AG10803 (cell line): Measurements from ENCODE around the gene COL11A2.

Experiments used
- DNase-seq: peaks from one replicate; pipeline ENCODE4 v3.0.0; 2010; ENCODE audit warnings: low read depth
- H3K4me3 ChIP-seq: 2 replicates; pipeline ENCODE4 v1.5.1; 2011; ENCODE audit warnings: mild to moderate bottlenecking, low read length, control low read depth
- TF ChIP-seq, protein P1 (sequence below): conservative IDR thresholded peaks from 2 replicates; pipeline ENCODE4 v1.5.1; 2011; ENCODE audit warnings: mild to moderate bottlenecking, low read length, control low read depth, inconsistent platforms

Gene COL11A2

DNA sequence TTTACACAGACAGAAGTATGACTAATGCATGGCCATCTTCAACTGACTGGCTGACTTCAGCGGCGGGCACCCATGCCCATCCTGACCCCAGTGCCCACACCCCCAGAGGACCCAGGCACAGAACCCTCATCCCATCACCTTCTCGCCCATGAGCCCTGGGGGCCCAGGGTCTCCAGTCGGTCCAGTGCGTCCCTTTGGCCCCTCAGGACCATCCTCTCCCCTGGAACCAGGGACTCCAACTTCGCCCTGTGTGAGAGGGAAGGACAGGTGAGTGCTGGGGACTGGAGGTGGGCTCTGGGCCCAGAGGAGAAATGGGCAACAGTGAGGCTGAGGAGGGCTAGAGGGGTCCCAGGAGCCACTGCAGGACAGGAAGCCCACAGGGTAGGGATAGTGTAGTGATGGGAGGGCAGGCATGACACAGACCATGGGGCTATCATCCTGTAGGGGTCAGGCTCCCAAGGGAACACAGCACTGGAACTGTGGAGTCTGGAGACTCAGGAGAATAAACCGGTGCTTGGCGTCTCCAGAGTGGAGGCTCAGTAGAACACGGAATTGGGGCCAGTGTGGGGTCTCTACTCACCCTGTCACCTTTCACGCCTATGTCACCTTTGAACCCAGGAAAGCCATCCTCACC, 16.7 kb downstream of the COL11A2 start:
- H3K4me3 ChIP-seq, result no peak overlapping the region
- no peak for DNase-seq
- TF ChIP-seq, protein P1, sequence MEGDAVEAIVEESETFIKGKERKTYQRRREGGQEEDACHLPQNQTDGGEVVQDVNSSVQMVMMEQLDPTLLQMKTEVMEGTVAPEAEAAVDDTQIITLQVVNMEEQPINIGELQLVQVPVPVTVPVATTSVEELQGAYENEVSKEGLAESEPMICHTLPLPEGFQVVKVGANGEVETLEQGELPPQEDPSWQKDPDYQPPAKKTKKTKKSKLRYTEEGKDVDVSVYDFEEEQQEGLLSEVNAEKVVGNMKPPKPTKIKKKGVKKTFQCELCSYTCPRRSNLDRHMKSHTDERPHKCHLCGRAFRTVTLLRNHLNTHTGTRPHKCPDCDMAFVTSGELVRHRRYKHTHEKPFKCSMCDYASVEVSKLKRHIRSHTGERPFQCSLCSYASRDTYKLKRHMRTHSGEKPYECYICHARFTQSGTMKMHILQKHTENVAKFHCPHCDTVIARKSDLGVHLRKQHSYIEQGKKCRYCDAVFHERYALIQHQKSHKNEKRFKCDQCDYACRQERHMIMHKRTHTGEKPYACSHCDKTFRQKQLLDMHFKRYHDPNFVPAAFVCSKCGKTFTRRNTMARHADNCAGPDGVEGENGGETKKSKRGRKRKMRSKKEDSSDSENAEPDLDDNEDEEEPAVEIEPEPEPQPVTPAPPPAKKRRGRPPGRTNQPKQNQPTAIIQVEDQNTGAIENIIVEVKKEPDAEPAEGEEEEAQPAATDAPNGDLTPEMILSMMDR, result no peak; the same call in 1 of the 2 replicates

DNA sequence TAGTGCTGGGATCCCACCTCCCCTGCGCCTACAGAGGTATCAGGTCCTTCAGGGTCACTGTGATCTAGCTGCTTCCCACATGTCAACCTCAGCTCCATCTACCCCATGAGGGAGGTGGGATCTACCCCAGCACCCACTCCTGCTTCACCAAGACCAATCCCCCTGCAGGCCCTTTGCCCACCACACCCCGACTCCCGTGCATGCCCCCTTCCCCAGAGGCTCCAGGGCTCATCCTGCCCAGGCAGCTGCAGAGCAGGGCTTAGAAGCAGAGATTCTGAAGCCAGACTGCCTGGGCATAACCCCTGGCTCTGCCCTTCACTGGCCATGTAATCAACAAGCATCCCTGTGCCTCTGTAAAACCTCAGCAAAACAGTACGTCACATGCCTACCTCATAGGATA, 17.5 kb downstream of the COL11A2 start:
- H3K4me3 ChIP-seq, result no peak overlapping the region
- no peak for DNase-seq
- TF ChIP-seq, protein P1, result no peak

DNA sequence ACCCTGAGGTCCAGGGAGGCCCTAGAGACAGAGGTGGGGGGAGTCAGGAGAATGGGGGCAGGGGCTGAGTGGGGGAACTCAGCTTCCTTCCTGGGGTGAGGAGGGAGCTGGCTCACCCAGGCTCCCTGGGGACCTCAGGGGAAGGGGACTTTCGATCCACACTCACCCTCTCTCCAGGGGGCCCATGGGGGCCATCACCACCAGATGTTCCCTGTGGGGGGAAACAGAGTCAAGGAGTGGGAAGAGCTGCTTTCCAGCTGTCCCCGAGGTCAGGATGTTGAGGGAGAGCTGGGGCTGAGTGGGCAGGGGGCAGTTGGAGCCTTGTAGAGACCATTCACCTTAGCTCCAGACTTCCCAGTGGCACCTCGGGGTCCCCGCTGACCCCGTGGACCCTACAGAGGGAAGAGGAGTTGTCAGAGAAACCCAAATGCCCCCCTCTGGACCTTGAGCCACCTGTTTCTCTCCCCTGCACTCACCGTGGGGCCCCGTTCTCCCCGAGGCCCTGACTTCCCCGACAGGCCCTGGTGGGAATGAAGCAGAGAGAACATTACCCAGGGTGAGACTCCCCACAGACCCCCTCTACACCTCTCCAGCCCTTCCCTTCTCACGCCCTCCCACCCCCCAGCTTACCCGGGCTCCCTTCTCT, 18.6 kb downstream of the COL11A2 start:
- TF ChIP-seq, protein P1, result no peak
- no peak overlapping the region for H3K4me3 ChIP-seq
- no peak for DNase-seq

DNA sequence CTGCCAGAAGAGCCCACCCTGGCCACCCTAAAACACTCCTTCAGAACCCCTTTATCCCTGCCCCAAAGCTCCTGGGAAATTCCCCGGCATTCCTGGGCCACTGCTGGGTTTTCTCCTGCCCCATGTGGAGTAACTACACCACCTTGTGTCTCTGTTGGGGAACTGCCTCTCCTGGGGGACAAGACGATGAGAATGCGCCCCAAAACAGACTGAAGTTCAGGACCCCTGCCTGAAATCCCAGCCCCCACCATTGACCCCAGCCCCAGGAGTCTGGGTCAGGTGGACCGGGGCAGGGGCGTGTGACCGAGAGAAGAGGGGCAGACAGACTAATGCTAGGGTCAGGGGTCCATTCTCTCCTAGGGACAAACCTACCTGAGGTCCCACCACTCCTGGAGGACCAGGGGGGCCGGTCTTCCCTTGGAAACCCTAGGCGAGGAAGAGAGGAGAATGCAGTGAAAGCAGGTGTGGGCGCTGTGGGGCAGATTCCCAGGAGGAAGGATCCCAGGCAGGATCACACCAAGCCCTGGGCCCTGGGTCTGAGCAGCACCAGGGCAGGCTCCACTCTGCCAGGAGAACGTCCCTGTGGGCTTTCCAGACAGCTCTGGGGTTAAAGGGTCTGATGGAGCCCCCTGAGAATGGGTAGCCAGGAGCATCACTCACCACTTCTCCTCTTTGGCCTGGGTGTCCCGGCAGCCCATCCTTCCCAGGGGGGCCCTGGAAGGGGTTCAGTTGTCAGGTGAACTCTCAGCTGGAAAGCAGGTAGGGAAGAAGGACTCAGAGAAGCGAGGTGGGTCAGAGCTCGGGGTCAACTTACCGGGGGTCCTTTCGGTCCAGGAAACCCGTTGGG, 19.4 kb downstream of the COL11A2 start:
- peak; percentile 41 for DNase-seq
- TF ChIP-seq, protein P1, result peak; percentile 83
- no peak overlapping the region for H3K4me3 ChIP-seq

DNA sequence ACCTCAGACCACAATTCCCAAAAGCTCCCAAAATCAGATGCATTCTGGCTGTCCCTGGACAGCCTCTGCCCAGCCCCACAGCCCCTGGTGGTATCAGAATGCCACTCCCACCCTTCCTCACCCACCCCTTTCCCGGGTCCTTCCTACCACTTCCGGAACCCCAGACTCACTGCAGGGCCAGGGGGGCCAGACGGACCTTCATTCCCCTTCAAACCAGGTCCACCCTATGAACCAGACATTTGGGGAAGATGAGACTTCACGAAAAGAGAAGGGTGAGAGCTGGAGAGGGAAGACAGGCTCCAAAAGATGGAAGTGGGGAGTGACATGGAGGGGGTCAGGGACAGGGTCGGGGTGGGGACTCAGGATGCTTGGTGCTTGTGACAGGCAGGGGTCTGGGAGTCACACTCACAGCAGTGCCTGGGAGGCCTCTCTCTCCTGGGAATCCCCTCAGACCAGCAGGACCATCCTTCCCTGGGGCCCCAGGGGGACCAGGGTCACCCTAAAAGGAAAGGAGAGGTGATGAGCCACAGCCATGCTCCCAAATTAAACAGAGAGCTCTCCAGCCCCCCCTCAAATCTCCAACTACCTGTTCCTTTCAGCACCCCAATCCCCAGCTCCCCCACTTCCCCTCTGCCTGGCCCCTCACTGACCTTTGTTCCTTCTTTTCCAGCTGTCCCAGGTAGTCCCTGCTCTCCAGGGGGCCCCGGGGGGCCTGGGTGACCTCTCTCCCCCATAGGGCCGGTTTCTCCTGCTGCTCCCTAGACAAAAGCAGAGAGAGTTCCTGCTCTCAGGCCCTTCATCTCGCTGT, 20.2 kb downstream of the COL11A2 start:
- TF ChIP-seq, protein P1, result no peak
- no peak overlapping the region for H3K4me3 ChIP-seq
- no peak for DNase-seq

DNA sequence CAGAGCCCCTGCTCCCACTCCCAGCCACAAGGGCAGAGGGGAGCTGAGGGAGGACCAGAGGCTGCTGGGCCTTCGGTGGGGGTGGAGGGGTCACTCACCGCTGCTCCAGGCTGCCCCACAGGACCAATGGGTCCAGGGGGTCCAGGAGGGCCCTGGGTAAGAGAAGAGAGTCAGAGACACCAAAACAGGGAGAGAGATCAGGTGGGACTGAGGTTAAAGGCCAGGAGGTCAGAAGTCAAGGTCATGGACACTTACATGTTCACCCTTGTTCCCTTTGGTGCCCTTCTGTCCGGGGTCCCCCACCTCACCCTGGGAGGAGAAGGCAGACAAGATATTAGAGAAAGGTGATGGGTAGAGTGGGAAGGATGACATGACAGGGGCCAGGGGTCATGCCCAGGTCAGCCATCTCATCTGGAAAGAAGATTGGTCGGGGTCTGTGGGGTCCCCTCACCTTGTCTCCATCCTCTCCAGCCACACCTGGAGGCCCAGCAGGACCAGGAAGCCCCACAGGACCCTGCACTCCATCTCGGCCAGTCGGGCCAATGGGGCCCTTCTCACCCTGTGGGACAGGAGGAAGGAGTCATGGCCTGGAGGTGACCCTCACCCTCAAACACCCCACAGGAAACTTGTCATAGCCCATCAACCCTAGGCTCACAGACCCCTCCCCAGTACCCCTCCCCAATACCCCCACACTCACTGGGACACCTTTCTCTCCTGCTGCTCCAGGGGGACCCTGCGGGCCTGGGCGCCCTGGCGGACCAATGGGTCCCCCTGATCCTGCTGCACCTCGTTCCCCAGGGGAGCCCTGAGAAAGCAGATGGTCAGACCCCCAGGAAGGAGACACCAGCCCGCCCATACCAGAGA, 21.0 kb downstream of the COL11A2 start:
- DNase-seq, result no peak
- H3K4me3 ChIP-seq, result no peak overlapping the region
- TF ChIP-seq, protein P1, result no peak
